ENCODE measurements around the gene ABCA12. TPM values are rescaled to one million over a fixed set of nuclear protein-coding genes. Genes with fewer than 3 reads are reported as not detected.

ABCA12 gene
- total and polyA plus RNA-seq, 10 of the 15 experiments (the other 5 are each of a cell fraction or from before 2014, with no cell fraction given) = 1.2 to 12.1 (median 6.0) TPM

- BruUV-seq (replicated peaks) = no TSS peak
- Histone ChIP-seq H3K4me3 (no peak overlapping the region), H3K36me3 (ENCODE audit: control insufficient read depth in 2 of 2, insufficient read depth in 2 of 2, low read length in 1 of 2) (no peaks in the 10 kb centered on the region), H3K27me3 (replicated peaks in 1 of 2; ENCODE audit: control insufficient read depth in 2 of 2, insufficient read depth in 2 of 2, low read length in 1 of 2) (no peaks in the 10 kb centered on the region), H3K9me3 (replicated peaks; ENCODE audit: control insufficient read depth, insufficient read depth, low read length) (peaks cover 2% of the 10 kb centered on the region; the same call in 1 of the 3 replicates), H2AFZ (ENCODE audit: control insufficient read depth, low read depth, low read length) (no peak overlapping the region), H3K79me2 (ENCODE audit: control insufficient read depth, insufficient read depth, low read length) (no peaks in the 10 kb centered on the region), H4K20me1 (ENCODE audit: control insufficient read depth, insufficient read depth) (no peaks in the 10 kb centered on the region), H3K4me1 (ENCODE audit: control insufficient read depth, insufficient read depth, low read length) (no peaks in the 10 kb centered on the region), H3K4me2 (ENCODE audit: control insufficient read depth, insufficient read depth) (no peak overlapping the region), H3K27ac (ENCODE audit: control insufficient read depth, insufficient read depth) (no peak overlapping the region), H3K9ac (ENCODE audit: control insufficient read depth, insufficient read depth, low read length) (no peak overlapping the region)
- ChIA-PET SMC1A (ENCODE audit: uncharacterized antibody, unreplicated experiment) (no interaction called here), RAD21 (ENCODE audit: unreplicated experiment) (no interaction called here), POLR2A (no interaction called here), CTCF (no interaction called here)
- in situ Hi-C loops (cut with MboI) = no loop called here
- FAIRE-seq (no peak), DNase-seq (ENCODE audit: low read depth, low spot score) (no peak), ATAC-seq (no peak)
- intact Hi-C loops (cut with micrococcal nuclease; ENCODE audit: unreplicated experiment) = no loop called here
- 52% methylated on average over 3 of the region's 3 CpGs for WGBS (ENCODE audit: insufficient coverage, insufficient replicate concordance, low lambda C conversion rate, missing lambda C conversion rate)
- TF ChIP-seq ETV6 (conservative IDR thresholded peaks at IDR 0.05 in 1 of 2, IDR thresholded peaks at IDR 0.05 in 1 of 2; ENCODE audit: borderline replicate concordance in 1 of 2, low read depth in 1 of 2) (no peak), SUZ12 (IDR thresholded peaks at IDR 0.05; ENCODE audit: unreplicated experiment) (no peak), ZNF384 (IDR thresholded peaks at IDR 0.05; ENCODE audit: borderline replicate concordance, low read depth, low read length) (no peak), POLR2AphosphoS5 (IDR thresholded peaks at IDR 0.05; ENCODE audit: low read length) (no peak), NFYB (IDR thresholded peaks at IDR 0.05; ENCODE audit: insufficient read depth, low read depth, low read length) (no peak), RBBP5 (conservative IDR thresholded peaks at IDR 0.05) (no peak), SMAD1 (IDR thresholded peaks at IDR 0.05; ENCODE audit: low read depth, partially characterized antibody) (no peak), RFX5 (IDR thresholded peaks at IDR 0.05; ENCODE audit: low read depth, low read length) (no peak), HDAC2 (IDR thresholded peaks at IDR 0.05) (no peak), YY1 (IDR thresholded peaks at IDR 0.05; ENCODE audit: low read depth, low read length) (no peak), CEBPZ (IDR thresholded peaks at IDR 0.05; ENCODE audit: low read depth, low read length) (no peak), ZBTB40 (IDR thresholded peaks at IDR 0.05; ENCODE audit: borderline replicate concordance) (no peak), JUNB (IDR thresholded peaks at IDR 0.05) (no peak), KDM1A (IDR thresholded peaks at IDR 0.05; ENCODE audit: borderline replicate concordance) (no peak), PAX8 (IDR thresholded peaks at IDR 0.05) (no peak), FOXM1 (IDR thresholded peaks at IDR 0.05; ENCODE audit: low read depth, low read length) (no peak)
Measured at GRCh38 chr2:215052810-215053209, 85.6 kb downstream of the ABCA12 start.
